Sigmoid colon (tissue), 4 donors: ENCODE measurements around the gene OPCML.

Experiments used
- CTCF ChIP-seq, 4 experiments: fragments of 450-650 bp in 3 of 4; fragments of 200-600 bp in 1 of 4; IDR thresholded peaks; one replicate each; pipeline ENCODE4 v1.5.1; 2016 to 2019; ENCODE audit warnings: antibody characterized with exemption in 4 of 4, mild to moderate bottlenecking in 3 of 4, moderate library complexity in 2 of 4
- EP300 ChIP-seq, 4 donors: sonication (generic); formaldehyde crosslinking; IDR thresholded peaks; one replicate each; pipeline ENCODE4 v1.6.1; 2017; ENCODE audit warnings: antibody characterized with exemption in 4 of 4
- POLR2A ChIP-seq, 2 donors: fragments of 450-650 bp; IDR thresholded peaks; one replicate each; pipeline ENCODE4 v1.6.1; 2016; ENCODE audit warnings: antibody characterized with exemption in 2 of 2, mild to moderate bottlenecking in 2 of 2, moderate library complexity in 2 of 2
- POLR2AphosphoS5 ChIP-seq, 4 donors: sonication (generic); formaldehyde crosslinking; IDR thresholded peaks; one replicate each; pipeline ENCODE4 v1.6.1; 2017; ENCODE audit warnings: antibody characterized with exemption in 4 of 4

- no peak for TF ChIP-seq CTCF (IDR thresholded peaks at IDR 0.05)
- TF ChIP-seq EP300 (IDR thresholded peaks at IDR 0.05): no peak
- no peak for TF ChIP-seq POLR2A (IDR thresholded peaks at IDR 0.05)
- TF ChIP-seq POLR2AphosphoS5 (IDR thresholded peaks at IDR 0.05): no peak
Observed at GRCh38 chr11:133474461-133474860, 57.8 kb downstream of the OPCML start.
